GM10266 (cell line): ENCODE results near the gene FAM50B.

Experiments
- DNase-seq: peaks from one replicate; pipeline ENCODE4 v3.0.0; 2012; ENCODE audit errors: extremely low spot score
- TF ChIP-seq, protein P1 (sequence below): IDR thresholded peaks from 2 replicates; pipeline ENCODE4 v1.5.1; 2012; ENCODE audit warnings: mild to moderate bottlenecking, low read depth; ENCODE audit not compliant: control insufficient read depth, insufficient read depth; ENCODE audit errors: missing control alignments

The FAM50B gene

DNA sequence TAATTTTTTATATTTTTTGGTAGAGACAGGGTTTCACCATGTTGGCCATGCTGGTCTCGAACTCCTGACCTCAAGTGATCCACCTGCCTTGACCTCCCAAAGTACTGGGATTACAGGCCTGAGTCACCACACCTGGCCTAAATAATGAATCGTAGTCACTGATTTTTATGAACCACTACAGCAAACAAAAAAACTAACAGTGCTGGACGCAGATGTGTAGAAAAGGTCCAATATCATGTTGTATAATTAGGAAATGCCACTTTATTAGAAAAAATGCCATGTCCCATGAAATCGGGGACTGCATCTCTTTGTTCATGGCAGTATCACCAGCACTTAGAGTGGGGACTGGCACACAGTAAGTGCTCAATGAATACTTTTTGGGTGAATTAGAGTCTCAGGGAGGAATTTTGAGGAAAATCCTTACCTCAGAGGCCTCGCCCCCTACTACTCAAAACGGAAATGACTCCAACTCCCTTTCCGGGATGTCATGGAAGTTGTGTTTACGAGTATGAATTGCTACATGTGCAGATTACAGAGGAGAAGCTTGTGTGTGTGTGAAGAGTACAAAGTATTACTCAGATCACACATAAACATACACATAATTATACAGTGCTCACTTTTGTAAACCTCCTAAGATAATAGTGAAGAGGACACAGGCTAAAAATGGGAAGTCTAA, 43.6 kb upstream of the FAM50B start:
- TF ChIP-seq, protein P1, sequence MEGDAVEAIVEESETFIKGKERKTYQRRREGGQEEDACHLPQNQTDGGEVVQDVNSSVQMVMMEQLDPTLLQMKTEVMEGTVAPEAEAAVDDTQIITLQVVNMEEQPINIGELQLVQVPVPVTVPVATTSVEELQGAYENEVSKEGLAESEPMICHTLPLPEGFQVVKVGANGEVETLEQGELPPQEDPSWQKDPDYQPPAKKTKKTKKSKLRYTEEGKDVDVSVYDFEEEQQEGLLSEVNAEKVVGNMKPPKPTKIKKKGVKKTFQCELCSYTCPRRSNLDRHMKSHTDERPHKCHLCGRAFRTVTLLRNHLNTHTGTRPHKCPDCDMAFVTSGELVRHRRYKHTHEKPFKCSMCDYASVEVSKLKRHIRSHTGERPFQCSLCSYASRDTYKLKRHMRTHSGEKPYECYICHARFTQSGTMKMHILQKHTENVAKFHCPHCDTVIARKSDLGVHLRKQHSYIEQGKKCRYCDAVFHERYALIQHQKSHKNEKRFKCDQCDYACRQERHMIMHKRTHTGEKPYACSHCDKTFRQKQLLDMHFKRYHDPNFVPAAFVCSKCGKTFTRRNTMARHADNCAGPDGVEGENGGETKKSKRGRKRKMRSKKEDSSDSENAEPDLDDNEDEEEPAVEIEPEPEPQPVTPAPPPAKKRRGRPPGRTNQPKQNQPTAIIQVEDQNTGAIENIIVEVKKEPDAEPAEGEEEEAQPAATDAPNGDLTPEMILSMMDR: no peak
- DNase-seq: no peak

DNA sequence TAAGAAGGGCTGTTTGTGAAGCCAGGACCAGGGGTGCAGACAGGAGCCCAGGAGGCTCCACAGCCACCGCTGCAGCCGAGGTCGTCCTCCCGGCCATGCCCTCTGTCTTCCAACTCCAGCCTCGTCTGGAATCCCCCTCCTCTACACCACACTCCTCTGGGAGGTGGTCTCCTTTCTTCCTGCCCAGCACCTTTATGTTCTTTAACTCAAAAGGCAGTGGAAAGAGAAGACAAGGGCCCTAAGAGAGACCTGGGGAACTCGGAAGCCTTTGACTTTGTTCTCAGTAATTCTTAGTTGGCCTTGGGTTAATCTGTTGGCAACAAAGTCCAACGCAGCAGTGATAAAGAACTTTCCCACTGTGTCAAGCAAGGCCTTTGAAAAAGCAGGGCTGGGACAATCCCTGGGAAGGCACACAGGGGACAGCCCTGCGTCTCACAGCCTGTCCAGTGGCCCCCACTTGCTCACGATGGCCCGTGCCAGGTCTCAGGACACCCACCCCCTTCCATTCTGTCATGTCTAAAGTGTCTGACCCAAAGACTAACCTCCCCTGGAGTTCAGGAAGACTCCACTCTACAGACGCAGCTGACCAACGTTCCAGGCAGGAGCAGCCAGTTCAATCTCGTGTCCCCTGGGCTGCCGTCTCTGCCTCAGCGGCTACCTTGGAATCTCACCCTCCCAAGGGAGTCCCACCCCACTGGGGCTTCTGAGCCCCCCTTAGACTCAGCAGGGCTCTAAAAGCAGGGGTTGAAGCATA, 42.8 kb upstream of the FAM50B start:
- no peak for DNase-seq
- TF ChIP-seq, protein P1: no peak

DNA sequence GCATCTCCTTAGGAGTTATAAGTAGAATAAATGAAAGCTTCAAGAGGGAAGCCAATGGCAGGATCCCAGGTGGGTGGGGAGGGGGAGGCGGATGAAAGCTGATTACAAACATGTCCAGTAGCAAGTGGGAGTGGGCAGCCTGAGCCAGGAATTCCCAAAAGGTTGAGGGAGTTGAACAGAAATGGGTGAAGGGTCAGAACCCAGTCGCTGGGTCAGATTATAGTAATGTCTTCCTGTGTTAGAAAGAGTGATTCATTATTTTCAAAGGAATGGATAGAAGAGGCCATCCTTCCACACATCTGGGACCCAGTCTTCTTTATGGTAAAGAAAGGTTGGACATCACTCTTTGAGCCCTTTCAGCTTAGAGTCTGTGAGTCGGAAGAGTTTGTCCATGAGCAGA, 41.0 kb upstream of the FAM50B start:
- TF ChIP-seq, protein P1: no peak
- DNase-seq: no peak

DNA sequence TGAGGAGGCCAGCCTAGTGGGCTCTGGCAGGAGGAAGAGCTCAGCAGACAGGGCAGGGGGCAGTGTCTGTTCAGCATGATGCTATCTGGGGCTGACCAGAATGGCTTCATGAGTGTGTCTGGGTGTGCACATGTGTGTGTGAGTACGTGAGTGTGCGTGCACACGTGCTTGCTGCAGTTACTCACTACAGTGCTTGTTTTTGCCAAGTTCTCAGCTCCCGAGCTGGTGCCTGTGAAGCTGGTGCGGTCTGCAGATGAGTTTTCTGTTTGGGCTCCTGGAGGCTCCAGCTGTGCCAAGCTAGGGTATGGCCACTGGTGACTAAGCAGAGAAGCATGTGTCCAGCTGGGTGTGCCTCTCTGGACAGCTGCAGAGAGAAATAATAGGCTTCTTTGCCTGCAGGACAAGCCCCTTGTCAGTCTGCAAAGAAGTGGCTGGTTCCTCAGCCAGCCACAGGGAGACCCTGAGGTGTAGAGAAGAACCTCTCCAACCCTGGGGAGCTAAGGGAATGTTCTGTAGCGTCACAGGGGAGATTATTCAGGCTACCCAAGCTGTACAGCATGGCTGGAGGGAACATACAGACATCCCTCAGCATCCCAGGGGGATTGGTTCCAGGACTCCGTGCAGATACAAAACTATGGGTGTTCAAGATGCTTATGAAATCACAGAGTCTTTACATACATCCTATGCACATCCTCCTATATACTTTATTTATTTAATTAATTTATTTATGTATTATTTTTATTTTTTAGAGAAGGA, 40.2 kb upstream of the FAM50B start:
- no peak for DNase-seq
- TF ChIP-seq, protein P1: no peak

DNA sequence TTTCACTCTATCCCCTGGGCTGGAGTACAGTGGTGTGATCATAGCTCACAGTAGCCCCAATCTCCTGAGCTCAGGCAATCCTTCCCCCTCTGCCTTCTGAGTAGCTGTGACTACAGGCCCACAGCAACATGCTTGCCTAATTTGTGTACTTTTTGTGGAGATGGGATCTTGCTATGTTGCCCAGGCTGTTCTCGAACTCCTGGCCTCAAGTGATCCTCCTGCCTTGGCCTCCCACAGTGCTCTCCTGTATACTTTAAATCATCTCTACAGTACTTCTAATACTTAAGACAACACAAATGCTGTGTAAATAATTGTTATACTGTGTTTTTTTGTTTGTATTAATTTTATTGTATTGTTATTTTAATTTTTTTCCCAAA, 39.7 kb upstream of the FAM50B start:
- no peak for DNase-seq
- TF ChIP-seq, protein P1: no peak

DNA sequence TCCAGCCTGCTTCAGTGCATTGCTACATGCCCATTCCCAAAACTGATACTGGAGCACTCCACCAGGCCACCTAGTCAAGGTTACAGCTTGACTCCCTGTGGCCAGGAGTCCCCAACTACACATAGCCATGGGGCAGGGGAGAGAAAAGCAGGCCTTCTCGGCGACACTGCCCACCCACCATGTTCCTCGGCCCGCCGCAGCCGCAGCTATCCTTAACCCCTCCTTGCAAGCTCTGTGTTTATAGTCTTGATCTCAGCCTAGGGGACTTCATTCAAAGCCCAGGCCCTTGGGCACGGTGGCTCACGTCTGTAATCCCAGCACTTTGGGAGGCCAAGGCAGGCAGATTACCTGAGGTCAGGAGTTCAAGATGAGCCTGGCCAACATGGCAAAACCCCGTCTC, 39.2 kb upstream of the FAM50B start:
- TF ChIP-seq, protein P1: no peak

More for the DNA sequence above, 39.2 kb upstream of the FAM50B start:
- DNase-seq: no peak
